ENCODE results near the gene SEMA3B.
"Not testable (repeated sequence)": the region's sequence is repeated elsewhere in the genome, so short reads cannot be mapped to it uniquely, and the experiment has no call there.

The SEMA3B gene

GRCh38 chr3:50278123-50278879 lies 9.4 kb downstream of the SEMA3B start:
- no peak overlapping the region for H3K4me3 ChIP-seq (ENCODE audit: low read length, poor library complexity, severe bottlenecking)
- no peaks in the 10 kb centered on the region for H3K4me1 ChIP-seq (ENCODE audit: insufficient read depth, low read length, poor library complexity, severe bottlenecking)
- no peaks in the 10 kb centered on the region for H3K79me2 ChIP-seq (ENCODE audit: insufficient read depth, low read length)
- no peak for TF ChIP-seq EZH2phosphoT487 (IDR thresholded peaks at IDR 0.05; ENCODE audit: borderline replicate concordance)
- no peak for TF ChIP-seq CTCF (conservative IDR thresholded peaks at IDR 0.05; ENCODE audit: low read length)
- H4K20me1 ChIP-seq (ENCODE audit: insufficient read depth, low read length, poor library complexity, severe bottlenecking): no peaks in the 10 kb centered on the region
- H3K9me3 ChIP-seq (ENCODE audit: insufficient read depth, low read depth, low read length): no peaks in the 10 kb centered on the region
- no peaks in the 10 kb centered on the region for H3F3A ChIP-seq (ENCODE audit: low read depth)
- no peak overlapping the region for H3K9ac ChIP-seq (ENCODE audit: low read depth, low read length, poor library complexity, severe bottlenecking)
- no peaks in the 10 kb centered on the region for H3K27me3 ChIP-seq (ENCODE audit: insufficient read depth, low read length, poor library complexity, severe bottlenecking)
- H2AFZ ChIP-seq (ENCODE audit: low read length): no peak overlapping the region
- no peaks in the 10 kb centered on the region for H3K36me3 ChIP-seq (ENCODE audit: insufficient read depth, low read length)
- no peaks in the 10 kb centered on the region for H3K9me2 ChIP-seq (replicated peaks; ENCODE audit: low read depth, low read length)
- H3K4me2 ChIP-seq (ENCODE audit: low read depth, low read length, poor library complexity, severe bottlenecking): no peak overlapping the region

- Histone ChIP-seq H4K20me1 (ENCODE audit: insufficient read depth, low read length, poor library complexity, severe bottlenecking) (no peaks in the 10 kb centered on the region), H3K4me2 (ENCODE audit: low read depth, low read length, poor library complexity, severe bottlenecking) (no peak within 1 kb of the TSS), H3K36me3 (ENCODE audit: insufficient read depth, low read length) (no peaks in the 10 kb centered on the region), H3K4me1 (ENCODE audit: insufficient read depth, low read length, poor library complexity, severe bottlenecking) (no peaks in the 10 kb centered on the region), H3K4me3 (ENCODE audit: low read length, poor library complexity, severe bottlenecking) (no peak within 1 kb of the TSS), H3K9ac (ENCODE audit: low read depth, low read length, poor library complexity, severe bottlenecking) (no peak within 1 kb of the TSS), H3K9me3 (ENCODE audit: insufficient read depth, low read depth, low read length) (no peaks in the 10 kb centered on the region), H3K9me2 (replicated peaks; ENCODE audit: low read depth, low read length) (no peaks in the 10 kb centered on the region), H2AFZ (ENCODE audit: low read length) (no peak within 1 kb of the TSS), H3K27me3 (ENCODE audit: insufficient read depth, low read length, poor library complexity, severe bottlenecking) (no peaks in the 10 kb centered on the region), H3K79me2 (ENCODE audit: insufficient read depth, low read length) (no peaks in the 10 kb centered on the region), H3F3A (ENCODE audit: low read depth) (no peaks in the 10 kb centered on the region)
- TF ChIP-seq CTCF (conservative IDR thresholded peaks at IDR 0.05; ENCODE audit: low read length) (no peak), EZH2phosphoT487 (IDR thresholded peaks at IDR 0.05; ENCODE audit: borderline replicate concordance) (no peak)
Observed at GRCh38 chr3:50278880-50279224, 9.9 kb downstream of the SEMA3B start, which contains the start of gene LSMEM2. LSMEM2 (plus strand) TSS chr3:50279087; CDS start chr3:50279114, 27 bp downstream.

GRCh38 chr3:50279255-50280016 lies 10.5 kb downstream of the SEMA3B start:
- Histone ChIP-seq H3K79me2 (ENCODE audit: insufficient read depth, low read length) (no peaks in the 10 kb centered on the region), H3K4me3 (ENCODE audit: low read length, poor library complexity, severe bottlenecking) (no peak overlapping the region), H3F3A (ENCODE audit: low read depth) (no peaks in the 10 kb centered on the region), H2AFZ (ENCODE audit: low read length) (no peak overlapping the region), H3K4me1 (ENCODE audit: insufficient read depth, low read length, poor library complexity, severe bottlenecking) (no peaks in the 10 kb centered on the region), H3K9me2 (replicated peaks; ENCODE audit: low read depth, low read length) (no peaks in the 10 kb centered on the region), H3K9me3 (ENCODE audit: insufficient read depth, low read depth, low read length) (no peaks in the 10 kb centered on the region), H3K27me3 (ENCODE audit: insufficient read depth, low read length, poor library complexity, severe bottlenecking) (no peaks in the 10 kb centered on the region), H3K36me3 (ENCODE audit: insufficient read depth, low read length) (no peaks in the 10 kb centered on the region), H3K4me2 (ENCODE audit: low read depth, low read length, poor library complexity, severe bottlenecking) (no peak overlapping the region), H3K9ac (ENCODE audit: low read depth, low read length, poor library complexity, severe bottlenecking) (no peak overlapping the region), H4K20me1 (ENCODE audit: insufficient read depth, low read length, poor library complexity, severe bottlenecking) (no peaks in the 10 kb centered on the region)
- no peak for TF ChIP-seq CTCF (conservative IDR thresholded peaks at IDR 0.05; ENCODE audit: low read length)
- no peak for TF ChIP-seq EZH2phosphoT487 (IDR thresholded peaks at IDR 0.05; ENCODE audit: borderline replicate concordance)

- not testable (repeated sequence) for H2AFZ ChIP-seq (ENCODE audit: low read length); H3K4me1 ChIP-seq (ENCODE audit: insufficient read depth, low read length, poor library complexity, severe bottlenecking); H3K4me3 ChIP-seq (ENCODE audit: low read length, poor library complexity, severe bottlenecking); H3K4me2 ChIP-seq (ENCODE audit: low read depth, low read length, poor library complexity, severe bottlenecking); H3K9ac ChIP-seq (ENCODE audit: low read depth, low read length, poor library complexity, severe bottlenecking); H3K27me3 ChIP-seq (ENCODE audit: insufficient read depth, low read length, poor library complexity, severe bottlenecking); H4K20me1 ChIP-seq (ENCODE audit: insufficient read depth, low read length, poor library complexity, severe bottlenecking); H3K9me2 ChIP-seq (replicated peaks; ENCODE audit: low read depth, low read length); H3F3A ChIP-seq (ENCODE audit: low read depth); H3K9me3 ChIP-seq (ENCODE audit: insufficient read depth, low read depth, low read length); H3K79me2 ChIP-seq (ENCODE audit: insufficient read depth, low read length)
- H3K36me3 ChIP-seq (ENCODE audit: insufficient read depth, low read length): peaks cover 12% of the 10 kb centered on the region; the same call in 1 of the 2 replicates
Observed at GRCh38 chr3:50284121-50284520, 15.2 kb downstream of the SEMA3B start.
